ENCODE measurements around the gene TTC28.

- TF ChIP-seq, protein P1, sequence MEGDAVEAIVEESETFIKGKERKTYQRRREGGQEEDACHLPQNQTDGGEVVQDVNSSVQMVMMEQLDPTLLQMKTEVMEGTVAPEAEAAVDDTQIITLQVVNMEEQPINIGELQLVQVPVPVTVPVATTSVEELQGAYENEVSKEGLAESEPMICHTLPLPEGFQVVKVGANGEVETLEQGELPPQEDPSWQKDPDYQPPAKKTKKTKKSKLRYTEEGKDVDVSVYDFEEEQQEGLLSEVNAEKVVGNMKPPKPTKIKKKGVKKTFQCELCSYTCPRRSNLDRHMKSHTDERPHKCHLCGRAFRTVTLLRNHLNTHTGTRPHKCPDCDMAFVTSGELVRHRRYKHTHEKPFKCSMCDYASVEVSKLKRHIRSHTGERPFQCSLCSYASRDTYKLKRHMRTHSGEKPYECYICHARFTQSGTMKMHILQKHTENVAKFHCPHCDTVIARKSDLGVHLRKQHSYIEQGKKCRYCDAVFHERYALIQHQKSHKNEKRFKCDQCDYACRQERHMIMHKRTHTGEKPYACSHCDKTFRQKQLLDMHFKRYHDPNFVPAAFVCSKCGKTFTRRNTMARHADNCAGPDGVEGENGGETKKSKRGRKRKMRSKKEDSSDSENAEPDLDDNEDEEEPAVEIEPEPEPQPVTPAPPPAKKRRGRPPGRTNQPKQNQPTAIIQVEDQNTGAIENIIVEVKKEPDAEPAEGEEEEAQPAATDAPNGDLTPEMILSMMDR (IDR thresholded peaks at IDR 0.05) = no peak
- TF ChIP-seq POLR2A (IDR thresholded peaks at IDR 0.05) = no peak
Observed at GRCh38 chr22:28414913-28415312, 264.7 kb downstream of the TTC28 start.

All from thyroid gland (tissue), 4 donors.